Uterus (tissue), 4 donors: ENCODE measurements around the gene GYS1. TPM values are rescaled to one million over a fixed set of nuclear protein-coding genes. Genes with fewer than 3 reads are reported as not detected.
"Not testable (repeated sequence)": the region's sequence is repeated elsewhere in the genome, so short reads cannot be mapped to it uniquely, and the experiment has no call there.

Source experiments
- DNase-seq, 2 donors: peaks; one replicate each; pipeline ENCODE4 v3.0.0-alpha.2; 2019 to 2020
- H3K27ac ChIP-seq, 2 donors: fragments of 200-600 bp; sonication (generic); 1 replicate in 1 of 2; 2 replicates in 1 of 2; pipeline ENCODE4 v1.5.1; 2016 to 2018
- H3K27me3 ChIP-seq, 2 donors: fragments of 200-600 bp; sonication (generic); one replicate each; pipeline ENCODE4 v1.5.1; 2018 to 2019; ENCODE audit warnings: control low read depth in 1 of 2
- H3K36me3 ChIP-seq, 2 donors: fragments of 200-600 bp; sonication (generic); one replicate each; pipeline ENCODE4 v1.5.1; 2019; ENCODE audit warnings: control low read depth in 1 of 2
- H3K4me1 ChIP-seq, 2 donors: fragments of 200-600 bp; sonication (generic); one replicate each; pipeline ENCODE4 v1.5.1; 2018 to 2019; ENCODE audit warnings: control low read depth in 1 of 2
- H3K4me3 ChIP-seq, 2 donors: fragments of 200-600 bp; sonication (generic); 1 replicate in 1 of 2; 2 replicates in 1 of 2; pipeline ENCODE4 v1.5.1; 2018 to 2019; ENCODE audit warnings: mild to moderate bottlenecking in 1 of 2
- H3K9me3 ChIP-seq, 2 donors: fragments of 200-600 bp; sonication (generic); one replicate each; pipeline ENCODE4 v1.5.1; 2019; ENCODE audit warnings: control low read depth in 1 of 2
- POLR2A ChIP-seq, 2 donors: fragments of 450-650 bp; IDR thresholded peaks; one replicate each; pipeline ENCODE4 v1.6.1; 2016; ENCODE audit warnings: antibody characterized with exemption in 2 of 2, mild to moderate bottlenecking in 1 of 2, moderate library complexity in 1 of 2
- intact Hi-C: fragments of 100-400 bp; cut with DNase I; formaldehyde crosslinking; loops from one replicate; pipeline ENCODE4 v1.15.1; 2023; ENCODE audit warnings: low total_unique reads
- total RNA-seq, 4 donors: library from RNA; depleted of rRNA in 3 of 4; stranded (reverse); fragments of >200 nt in 3 of 4; gene quantifications; one replicate each; pipeline versions ENCODE4 v1.1.0 to v1.2.4, GENCODE V29; 2014 to 2023
- TF ChIP-seq, protein P1 (sequence below), 4 experiments: fragments of 200-600 bp in 2 of 4; fragments of 450-650 bp in 2 of 4; sonication (generic) in 2 of 4; IDR thresholded peaks; one replicate each; pipeline ENCODE4 v1.5.1; 2016 to 2019; ENCODE audit warnings: antibody characterized with exemption in 4 of 4, mild to moderate bottlenecking in 2 of 4, moderate library complexity in 1 of 4
- donor health status: DM: yes; HTN: yes; CAD: no.

GYS1 gene
- total RNA-seq, 4 donors from 2014 or later = 4.9 to 39.8 (median 16.6) TPM

DNA sequence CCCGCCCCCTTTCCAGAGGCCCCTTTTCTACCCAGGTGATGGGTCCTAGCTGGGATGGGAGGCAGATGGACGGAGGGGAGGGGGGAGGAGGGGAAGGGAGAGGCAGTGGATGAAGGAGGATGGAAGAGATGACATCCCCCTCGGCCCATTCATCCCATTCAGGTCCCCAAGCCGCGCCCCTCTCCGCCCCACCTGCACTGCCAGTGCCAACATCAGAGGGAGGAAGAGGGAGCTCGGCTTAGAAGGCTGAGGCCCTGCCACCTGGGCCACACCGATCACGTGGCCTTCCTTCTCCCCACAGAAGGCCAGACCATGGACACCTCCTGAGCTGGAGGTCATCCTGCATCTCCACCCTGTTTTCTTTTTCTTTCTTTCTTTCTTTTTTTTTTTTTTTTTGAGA is 35.6 kb upstream of the GYS1 start:
- H3K4me1 ChIP-seq, DNase-seq, H3K27me3 ChIP-seq, intact Hi-C loops, H3K9me3 ChIP-seq, H3K4me3 ChIP-seq, H3K36me3 ChIP-seq, H3K27ac ChIP-seq: not testable (repeated sequence)

DNA sequence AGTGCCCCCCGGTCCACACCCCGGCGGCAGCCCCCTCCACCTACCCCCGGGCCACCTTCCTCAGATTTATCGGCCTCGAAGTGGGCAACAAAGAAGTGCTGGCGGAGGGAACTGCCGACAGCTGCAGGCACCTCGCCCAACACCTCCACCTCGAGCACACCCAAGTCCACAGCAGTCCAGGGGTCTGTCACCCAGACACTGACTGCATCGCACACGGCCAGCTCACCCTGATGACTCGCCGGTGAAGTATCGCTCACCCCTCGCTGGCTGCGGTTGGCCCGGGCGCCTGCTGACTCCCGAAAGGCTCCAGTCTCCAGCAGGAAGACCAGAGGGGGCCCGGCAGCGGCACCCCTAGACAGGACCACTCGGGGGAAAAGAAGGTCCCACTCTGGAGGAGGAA is 32.5 kb upstream of the GYS1 start:
- H3K27ac ChIP-seq, intact Hi-C loops, DNase-seq: not testable (repeated sequence)

DNA sequence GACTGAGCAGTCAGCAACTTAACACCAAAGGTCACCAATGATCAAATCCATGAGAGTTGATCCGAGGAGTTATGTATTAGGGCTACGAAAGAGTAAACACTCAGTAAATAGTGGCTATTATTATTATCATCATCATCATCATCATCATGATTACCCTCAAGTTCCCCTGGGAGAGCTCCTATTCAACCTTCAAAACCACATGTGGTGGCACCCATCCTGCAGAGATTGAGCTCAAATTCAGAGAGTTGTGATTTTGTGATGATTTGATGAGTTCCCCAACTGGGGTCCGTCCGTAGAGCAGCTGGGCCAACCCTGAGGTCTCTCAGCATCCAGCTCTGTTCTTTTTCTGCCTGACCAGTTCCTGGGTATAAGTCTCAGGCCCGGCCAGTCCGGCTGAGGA is 32.0 kb upstream of the GYS1 start:
- H3K27me3 ChIP-seq, DNase-seq, H3K4me3 ChIP-seq, H3K9me3 ChIP-seq, intact Hi-C loops, H3K27ac ChIP-seq, H3K4me1 ChIP-seq, H3K36me3 ChIP-seq: not testable (repeated sequence)

More for the DNA sequence above, 32.5 kb upstream of the GYS1 start:
- not testable (repeated sequence) for H3K4me1 ChIP-seq, H3K4me3 ChIP-seq, H3K9me3 ChIP-seq, H3K27me3 ChIP-seq, H3K36me3 ChIP-seq

DNA sequence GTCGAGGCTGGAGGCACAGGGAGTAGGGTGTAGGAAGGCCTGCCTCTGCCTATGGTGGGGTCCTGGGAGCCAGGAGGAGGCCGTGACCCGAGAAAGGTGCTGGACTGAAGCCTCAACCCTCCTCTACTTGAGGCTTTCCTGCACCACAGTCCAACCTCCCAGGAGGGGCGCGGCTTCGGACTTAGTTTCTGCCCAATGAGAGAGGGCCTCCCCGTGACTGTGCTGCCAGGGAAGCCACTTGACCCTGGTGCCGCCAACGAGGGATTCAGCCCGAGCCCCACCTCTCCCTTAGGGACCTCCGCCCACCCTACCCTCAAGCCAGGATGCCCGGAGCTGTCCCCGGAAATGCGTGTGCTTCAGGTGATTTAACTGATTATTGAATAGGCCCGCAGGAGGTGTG is 31.1 kb upstream of the GYS1 start, which contains the start of gene CGB3:
Gene CGB3 (minus strand): TSS at position 101 of the 400 bp plus-strand sequence. CDS start 362 bp downstream, outside the sequence.
- H3K4me1 ChIP-seq, H3K4me3 ChIP-seq, H3K27ac ChIP-seq, H3K36me3 ChIP-seq, intact Hi-C loops, H3K9me3 ChIP-seq, H3K27me3 ChIP-seq, DNase-seq: not testable (repeated sequence)

DNA sequence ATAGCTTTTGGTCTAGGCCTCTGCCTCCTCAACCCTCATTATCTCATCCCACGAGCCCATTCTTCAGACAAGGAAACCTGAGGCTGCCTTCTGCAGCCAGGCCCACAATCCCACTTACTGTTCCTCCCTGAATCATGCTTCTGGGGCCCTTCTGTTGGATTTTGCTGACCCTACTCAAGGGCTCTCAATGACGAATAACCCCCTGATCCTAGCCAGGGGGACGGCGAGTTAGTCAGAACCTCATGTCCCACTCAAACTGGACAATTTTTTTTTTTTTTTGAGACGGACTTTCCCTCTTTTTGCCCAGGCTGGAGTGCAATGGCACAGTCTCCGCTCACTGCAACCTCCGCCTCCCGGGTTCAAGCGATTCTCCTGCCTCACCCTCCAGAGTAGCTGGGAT is 29.0 kb upstream of the GYS1 start:
- DNase-seq = no peak
- TF ChIP-seq, protein P1, sequence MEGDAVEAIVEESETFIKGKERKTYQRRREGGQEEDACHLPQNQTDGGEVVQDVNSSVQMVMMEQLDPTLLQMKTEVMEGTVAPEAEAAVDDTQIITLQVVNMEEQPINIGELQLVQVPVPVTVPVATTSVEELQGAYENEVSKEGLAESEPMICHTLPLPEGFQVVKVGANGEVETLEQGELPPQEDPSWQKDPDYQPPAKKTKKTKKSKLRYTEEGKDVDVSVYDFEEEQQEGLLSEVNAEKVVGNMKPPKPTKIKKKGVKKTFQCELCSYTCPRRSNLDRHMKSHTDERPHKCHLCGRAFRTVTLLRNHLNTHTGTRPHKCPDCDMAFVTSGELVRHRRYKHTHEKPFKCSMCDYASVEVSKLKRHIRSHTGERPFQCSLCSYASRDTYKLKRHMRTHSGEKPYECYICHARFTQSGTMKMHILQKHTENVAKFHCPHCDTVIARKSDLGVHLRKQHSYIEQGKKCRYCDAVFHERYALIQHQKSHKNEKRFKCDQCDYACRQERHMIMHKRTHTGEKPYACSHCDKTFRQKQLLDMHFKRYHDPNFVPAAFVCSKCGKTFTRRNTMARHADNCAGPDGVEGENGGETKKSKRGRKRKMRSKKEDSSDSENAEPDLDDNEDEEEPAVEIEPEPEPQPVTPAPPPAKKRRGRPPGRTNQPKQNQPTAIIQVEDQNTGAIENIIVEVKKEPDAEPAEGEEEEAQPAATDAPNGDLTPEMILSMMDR (IDR thresholded peaks at IDR 0.05) = no peak
- TF ChIP-seq POLR2A (IDR thresholded peaks at IDR 0.05) = no peak
- H3K27ac ChIP-seq = no peak overlapping the region
- intact Hi-C loops = no loop called here
- H3K4me3 ChIP-seq = no peak overlapping the region
- no peaks in the 10 kb centered on the region for H3K36me3 ChIP-seq
- H3K4me1 ChIP-seq = peaks cover 0 to 7% of the 10 kb centered on the region in 2 donors
- no peaks in the 10 kb centered on the region for H3K27me3 ChIP-seq
- no peaks in the 10 kb centered on the region for H3K9me3 ChIP-seq

DNA sequence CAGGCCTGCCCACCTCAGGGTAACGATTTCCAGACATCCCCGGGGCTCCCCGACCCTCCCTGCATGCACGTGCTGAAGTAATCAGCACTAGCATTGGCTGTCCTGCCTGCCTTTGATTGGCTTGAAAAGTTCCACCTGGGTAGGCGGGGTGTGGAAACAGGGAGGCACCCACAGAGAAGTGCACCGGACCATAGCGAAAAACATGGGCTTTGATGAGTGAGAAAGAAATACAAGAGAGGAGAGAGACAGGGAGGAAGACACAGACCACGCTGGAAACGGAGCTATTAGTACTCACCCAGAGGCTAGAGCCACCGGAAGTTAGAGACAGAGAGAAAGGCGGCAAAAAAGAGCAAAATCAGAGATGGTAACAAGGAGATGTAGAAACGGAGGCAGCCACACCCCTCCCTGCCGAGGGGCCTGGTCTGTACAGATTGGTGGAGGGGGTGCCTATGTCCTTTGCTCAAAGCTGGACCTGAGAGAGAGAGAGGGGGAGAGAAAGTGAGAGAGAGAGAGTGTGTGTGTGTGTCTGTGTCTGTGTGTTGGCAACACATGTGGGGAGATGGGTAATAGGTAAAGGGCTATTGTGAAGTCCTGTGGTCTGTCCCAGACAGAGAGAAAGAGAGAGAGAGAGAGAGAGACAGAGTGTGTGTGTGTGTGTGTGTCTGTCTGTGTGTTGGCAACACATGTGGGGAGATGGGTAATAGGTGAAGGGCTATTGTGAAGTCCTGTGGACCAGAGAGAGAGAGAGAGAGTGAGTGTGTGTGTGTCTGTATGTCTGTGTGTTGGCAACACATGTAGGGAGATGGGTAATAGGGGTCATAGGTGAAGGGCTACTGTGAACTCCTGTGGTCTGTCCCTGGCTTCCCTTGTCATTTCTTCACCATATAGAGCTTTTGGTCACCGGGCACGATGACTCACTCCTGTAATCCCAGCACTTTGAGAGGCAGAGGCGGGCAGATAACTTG is 28.1 kb upstream of the GYS1 start:
- TF ChIP-seq POLR2A (IDR thresholded peaks at IDR 0.05) = no peak
- TF ChIP-seq, protein P1 (IDR thresholded peaks at IDR 0.05) = no peak
- Histone ChIP-seq H3K9me3 (no peaks in the 10 kb centered on the region), H3K4me1 (peaks cover 0 to 7% of the 10 kb centered on the region in 2 donors), H3K27me3 (no peaks in the 10 kb centered on the region), H3K36me3 (no peaks in the 10 kb centered on the region), H3K27ac (no peak overlapping the region), H3K4me3 (no peak overlapping the region)
- no peak for DNase-seq
- intact Hi-C loops = no loop called here

DNA sequence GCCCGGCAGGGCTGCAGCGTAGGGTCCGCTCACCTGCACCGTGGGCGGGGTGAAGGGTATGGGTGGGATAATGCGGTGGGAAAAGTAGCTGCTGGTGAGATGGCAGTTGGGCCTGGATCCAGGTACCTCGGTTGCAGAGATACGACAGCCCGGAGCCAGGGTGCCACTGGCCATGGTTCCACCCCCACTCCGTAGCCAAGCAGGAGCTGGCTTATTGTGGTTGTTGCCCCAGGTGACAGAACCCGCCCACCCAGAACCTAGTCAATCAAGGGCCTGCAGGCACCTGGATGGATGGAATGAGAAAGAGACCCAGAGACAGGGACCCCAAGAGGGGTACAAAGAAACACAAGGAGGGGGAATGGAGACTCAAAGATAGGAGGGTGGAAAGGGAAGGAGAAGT is 27.2 kb upstream of the GYS1 start:
- Histone ChIP-seq H3K27me3 (no peaks in the 10 kb centered on the region), H3K9me3 (no peaks in the 10 kb centered on the region), H3K4me3 (no peak overlapping the region), H3K36me3 (no peaks in the 10 kb centered on the region), H3K4me1 (peaks cover 0 to 7% of the 10 kb centered on the region in 2 donors), H3K27ac (no peak overlapping the region)
- DNase-seq = no peak
- intact Hi-C loops = no loop called here
- TF ChIP-seq POLR2A (IDR thresholded peaks at IDR 0.05) = no peak
- TF ChIP-seq, protein P1 (IDR thresholded peaks at IDR 0.05) = no peak
